ENCODE measurements around the gene GRIP1. TPM values are rescaled to one million over a fixed set of nuclear protein-coding genes. Genes with fewer than 3 reads are reported as not detected.

GRIP1 gene
- total and polyA plus RNA-seq, 2 donors (not counting 3 experiments of a cell fraction or from before 2014, with no cell fraction given) = 0.04 to 0.69 TPM

DNA sequence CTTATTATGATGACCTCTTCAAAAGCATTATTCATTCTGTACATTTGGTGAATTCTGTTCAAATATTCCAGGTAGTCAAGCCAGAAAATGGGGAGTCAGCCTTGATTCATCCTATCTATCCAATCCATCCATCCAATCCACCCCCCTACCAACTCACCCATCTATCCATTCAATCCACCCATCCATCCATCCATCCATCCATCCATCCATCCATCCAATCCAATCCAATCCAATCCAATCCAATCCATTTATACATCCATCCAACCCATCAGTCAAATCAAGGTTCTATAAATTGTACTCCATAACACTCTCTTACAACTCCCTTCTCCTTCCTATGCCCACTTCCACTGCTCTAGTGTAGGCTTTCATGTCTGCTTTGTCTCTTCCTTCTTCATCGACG, 35.8 kb upstream of the GRIP1 start:
- POLR2A ChIA-PET = no interaction called here
- H4K20me1 ChIP-seq (replicated peaks; ENCODE audit: control insufficient read depth, extremely low read depth, insufficient read depth, low read length) = no peaks in the 10 kb centered on the region
- no peak for DNase-seq (ENCODE audit: low read depth, low spot score)

More for the DNA sequence above, 35.8 kb upstream of the GRIP1 start:
- FAIRE-seq = no peak
- Histone ChIP-seq H3K79me2 (ENCODE audit: control insufficient read depth, insufficient read depth, low read length) (no peaks in the 10 kb centered on the region), H3K9me1 (replicated peaks; ENCODE audit: control insufficient read depth, extremely low read depth, insufficient read depth, low read length) (no peaks in the 10 kb centered on the region), H3K9me3 (replicated peaks; ENCODE audit: control insufficient read depth, insufficient read depth, low read length) (no peaks in the 10 kb centered on the region), H3K9ac (replicated peaks; ENCODE audit: extremely low read depth, insufficient read depth, low read length) (no peak overlapping the region), H3K4me2 (ENCODE audit: insufficient read depth, low read length) (no peak overlapping the region), H3K4me3 (replicated peaks in 1 of 3; ENCODE audit: insufficient read depth in 1 of 3, low read depth in 1 of 3, low read length in 3 of 3) (no peak overlapping the region), H3K27ac (ENCODE audit: insufficient read depth, low read depth, low read length) (no peak overlapping the region), H3K27me3 (ENCODE audit: control insufficient read depth in 2 of 2, insufficient read depth in 2 of 2, low read length in 2 of 2) (peaks cover 2 to 25% of the 10 kb centered on the region in 2 experiments), H3K4me1 (ENCODE audit: control insufficient read depth, extremely low read depth, insufficient read depth, low read length) (no peaks in the 10 kb centered on the region), H2AFZ (ENCODE audit: low read depth, low read length) (no peak overlapping the region), H3K36me3 (ENCODE audit: control insufficient read depth in 2 of 2, extremely low read depth in 1 of 2, insufficient read depth in 2 of 2, low read length in 2 of 2) (no peaks in the 10 kb centered on the region)
- dilution Hi-C loops (cut with MboI; ENCODE audit: extremely low pct_ligation_motif_present, low sequenced_read_pairs) = no loop called here
- TF ChIP-seq POLR2A (IDR thresholded peaks at IDR 0.05; ENCODE audit: low read depth, low read length) (no peak), JUN (IDR thresholded peaks at IDR 0.05; ENCODE audit: borderline replicate concordance, insufficient read depth, insufficient read length, low read depth) (no peak), FOS (IDR thresholded peaks at IDR 0.05; ENCODE audit: borderline replicate concordance, insufficient read depth, low read length) (no peak), POLR2AphosphoS5 (IDR thresholded peaks at IDR 0.05; ENCODE audit: insufficient read depth, low read depth, low read length) (no peak), EZH2 (IDR thresholded peaks at IDR 0.05; ENCODE audit: borderline replicate concordance, low read depth, low read length, severe bottlenecking) (no peak), GATA2 (IDR thresholded peaks at IDR 0.05; ENCODE audit: insufficient read depth, insufficient read length, low read depth, low read length) (no peak), MYC (IDR thresholded peaks at IDR 0.05; ENCODE audit: low read depth, low read length) (no peak)
- TF ChIP-seq, protein P1, sequence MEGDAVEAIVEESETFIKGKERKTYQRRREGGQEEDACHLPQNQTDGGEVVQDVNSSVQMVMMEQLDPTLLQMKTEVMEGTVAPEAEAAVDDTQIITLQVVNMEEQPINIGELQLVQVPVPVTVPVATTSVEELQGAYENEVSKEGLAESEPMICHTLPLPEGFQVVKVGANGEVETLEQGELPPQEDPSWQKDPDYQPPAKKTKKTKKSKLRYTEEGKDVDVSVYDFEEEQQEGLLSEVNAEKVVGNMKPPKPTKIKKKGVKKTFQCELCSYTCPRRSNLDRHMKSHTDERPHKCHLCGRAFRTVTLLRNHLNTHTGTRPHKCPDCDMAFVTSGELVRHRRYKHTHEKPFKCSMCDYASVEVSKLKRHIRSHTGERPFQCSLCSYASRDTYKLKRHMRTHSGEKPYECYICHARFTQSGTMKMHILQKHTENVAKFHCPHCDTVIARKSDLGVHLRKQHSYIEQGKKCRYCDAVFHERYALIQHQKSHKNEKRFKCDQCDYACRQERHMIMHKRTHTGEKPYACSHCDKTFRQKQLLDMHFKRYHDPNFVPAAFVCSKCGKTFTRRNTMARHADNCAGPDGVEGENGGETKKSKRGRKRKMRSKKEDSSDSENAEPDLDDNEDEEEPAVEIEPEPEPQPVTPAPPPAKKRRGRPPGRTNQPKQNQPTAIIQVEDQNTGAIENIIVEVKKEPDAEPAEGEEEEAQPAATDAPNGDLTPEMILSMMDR (IDR thresholded peaks at IDR 0.05; ENCODE audit: extremely low read depth in 1 of 2, insufficient read depth in 1 of 2, low read depth in 1 of 2, low read length in 2 of 2) = no peak
- TF ChIP-seq, protein P2, sequence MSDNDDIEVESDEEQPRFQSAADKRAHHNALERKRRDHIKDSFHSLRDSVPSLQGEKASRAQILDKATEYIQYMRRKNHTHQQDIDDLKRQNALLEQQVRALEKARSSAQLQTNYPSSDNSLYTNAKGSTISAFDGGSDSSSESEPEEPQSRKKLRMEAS (IDR thresholded peaks at IDR 0.05; ENCODE audit: insufficient read depth, insufficient read length) = no peak
- intact Hi-C loops (cut with micrococcal nuclease) = no loop called here
- no TSS peak for BruUV-seq (replicated peaks)
- CTCF ChIA-PET = no interaction called here

Data from endothelial cell of umbilical vein (primary cell).